ENCODE results near the gene CDH6. TPM values are rescaled to one million over a fixed set of nuclear protein-coding genes. Genes with fewer than 3 reads are reported as not detected.

CDH6 gene
- total RNA-seq, 1 experiment from 2014 or later = 0.12 TPM

- Histone ChIP-seq H3K79me2 (ENCODE audit: insufficient read depth, low read length) (no peaks in the 10 kb centered on the region), H3K4me2 (ENCODE audit: low read length) (no peak overlapping the region), H3K9me2 (ENCODE audit: insufficient read depth) (no peaks in the 10 kb centered on the region), H3K27ac (ENCODE audit: low read depth, low read length) (no peak overlapping the region), H4K20me1 (ENCODE audit: insufficient read depth) (no peaks in the 10 kb centered on the region; the same call in 1 of the 2 replicates), H3K4me3 (replicated peaks in 1 of 2; ENCODE audit: low read depth in 1 of 2, low read length in 2 of 2) (no peak overlapping the region), H3K4me1 (ENCODE audit: control insufficient read depth in 1 of 2, insufficient read depth in 2 of 2, low read length in 2 of 2) (no peaks in the 10 kb centered on the region), H3K36me3 (ENCODE audit: control insufficient read depth in 1 of 2, insufficient read depth in 2 of 2, low read length in 2 of 2) (no peaks in the 10 kb centered on the region), H2AFZ (ENCODE audit: low read depth, low read length, poor library complexity, severe bottlenecking) (no peak overlapping the region), H3K9ac (ENCODE audit: low read length) (no peak overlapping the region), H3K9me3 (ENCODE audit: control insufficient read depth in 1 of 2, insufficient read depth in 1 of 2, low read depth in 1 of 2, low read length in 2 of 2) (no peaks in the 10 kb centered on the region), H3K27me3 (ENCODE audit: insufficient read depth, low read length) (peaks cover 3% of the 10 kb centered on the region; the same call in 1 of the 2 replicates)
- ChIA-PET RAD21 (ENCODE audit: low non-redundant PET in 1 of 2, low total read pairs in 2 of 2, uncharacterized antibody in 2 of 2, unreplicated experiment in 2 of 2) (no interaction called here), CTCF (no interaction called here), POLR2A (no interaction called here)
- DNase-seq (ENCODE audit: low read depth, low spot score) (no peak), ATAC-seq (no peak)
- TF ChIP-seq, protein P1, sequence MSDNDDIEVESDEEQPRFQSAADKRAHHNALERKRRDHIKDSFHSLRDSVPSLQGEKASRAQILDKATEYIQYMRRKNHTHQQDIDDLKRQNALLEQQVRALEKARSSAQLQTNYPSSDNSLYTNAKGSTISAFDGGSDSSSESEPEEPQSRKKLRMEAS (IDR thresholded peaks at IDR 0.05) = no peak
- TF ChIP-seq CEBPB (IDR thresholded peaks at IDR 0.05; ENCODE audit: low read depth) (no peak), EZH2phosphoT487 (IDR thresholded peaks at IDR 0.05; ENCODE audit: borderline replicate concordance) (no peak), ZFX (IDR thresholded peaks at IDR 0.05) (no peak), POLR2AphosphoS5 (IDR thresholded peaks at IDR 0.05; ENCODE audit: low read depth, low read length) (no peak), FOSL1 (IDR thresholded peaks at IDR 0.05; ENCODE audit: low read depth) (no peak), SRF (IDR thresholded peaks at IDR 0.05; ENCODE audit: low read depth) (no peak), EGR1 (IDR thresholded peaks at IDR 0.05; ENCODE audit: low read depth) (no peak), EZH2 (IDR thresholded peaks at IDR 0.05) (no peak)
- TF ChIP-seq, protein P2, sequence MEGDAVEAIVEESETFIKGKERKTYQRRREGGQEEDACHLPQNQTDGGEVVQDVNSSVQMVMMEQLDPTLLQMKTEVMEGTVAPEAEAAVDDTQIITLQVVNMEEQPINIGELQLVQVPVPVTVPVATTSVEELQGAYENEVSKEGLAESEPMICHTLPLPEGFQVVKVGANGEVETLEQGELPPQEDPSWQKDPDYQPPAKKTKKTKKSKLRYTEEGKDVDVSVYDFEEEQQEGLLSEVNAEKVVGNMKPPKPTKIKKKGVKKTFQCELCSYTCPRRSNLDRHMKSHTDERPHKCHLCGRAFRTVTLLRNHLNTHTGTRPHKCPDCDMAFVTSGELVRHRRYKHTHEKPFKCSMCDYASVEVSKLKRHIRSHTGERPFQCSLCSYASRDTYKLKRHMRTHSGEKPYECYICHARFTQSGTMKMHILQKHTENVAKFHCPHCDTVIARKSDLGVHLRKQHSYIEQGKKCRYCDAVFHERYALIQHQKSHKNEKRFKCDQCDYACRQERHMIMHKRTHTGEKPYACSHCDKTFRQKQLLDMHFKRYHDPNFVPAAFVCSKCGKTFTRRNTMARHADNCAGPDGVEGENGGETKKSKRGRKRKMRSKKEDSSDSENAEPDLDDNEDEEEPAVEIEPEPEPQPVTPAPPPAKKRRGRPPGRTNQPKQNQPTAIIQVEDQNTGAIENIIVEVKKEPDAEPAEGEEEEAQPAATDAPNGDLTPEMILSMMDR (IDR thresholded peaks at IDR 0.05 in 2 of 3, conservative IDR thresholded peaks at IDR 0.05 in 1 of 3; ENCODE audit: borderline replicate concordance in 1 of 3, insufficient read depth in 1 of 3, low read depth in 2 of 3, low read length in 2 of 3) = no peak
- intact Hi-C loops (cut with micrococcal nuclease) = no loop called here
- no TSS peak for BruUV-seq (replicated peaks)
Observed at GRCh38 chr5:31301833-31302232, 108.3 kb downstream of the CDH6 start.
